HFF-Myc (cell line): ENCODE results near the gene TNRC6A.

ENCODE experiments used
- DNase-seq: peaks from one replicate; pipeline ENCODE4 v3.0.0-alpha.2; 2011; ENCODE audit warnings: low read depth; ENCODE audit errors: extremely low read depth
- H3K4me3 ChIP-seq: replicated peaks from 2 replicates; pipeline ENCODE4 v1.5.1; 2011; ENCODE audit warnings: low read depth, mild to moderate bottlenecking, control low read depth, low read length
- TF ChIP-seq, protein P1 (sequence below): IDR thresholded peaks from 2 replicates; pipeline ENCODE4 v1.5.1; 2012; ENCODE audit warnings: mild to moderate bottlenecking, low read depth, low read length, control low read depth; ENCODE audit errors: missing control alignments

TNRC6A gene

GRCh38 chr16:24861461-24861860 is 132.0 kb downstream of the TNRC6A start:
- TF ChIP-seq, protein P1, sequence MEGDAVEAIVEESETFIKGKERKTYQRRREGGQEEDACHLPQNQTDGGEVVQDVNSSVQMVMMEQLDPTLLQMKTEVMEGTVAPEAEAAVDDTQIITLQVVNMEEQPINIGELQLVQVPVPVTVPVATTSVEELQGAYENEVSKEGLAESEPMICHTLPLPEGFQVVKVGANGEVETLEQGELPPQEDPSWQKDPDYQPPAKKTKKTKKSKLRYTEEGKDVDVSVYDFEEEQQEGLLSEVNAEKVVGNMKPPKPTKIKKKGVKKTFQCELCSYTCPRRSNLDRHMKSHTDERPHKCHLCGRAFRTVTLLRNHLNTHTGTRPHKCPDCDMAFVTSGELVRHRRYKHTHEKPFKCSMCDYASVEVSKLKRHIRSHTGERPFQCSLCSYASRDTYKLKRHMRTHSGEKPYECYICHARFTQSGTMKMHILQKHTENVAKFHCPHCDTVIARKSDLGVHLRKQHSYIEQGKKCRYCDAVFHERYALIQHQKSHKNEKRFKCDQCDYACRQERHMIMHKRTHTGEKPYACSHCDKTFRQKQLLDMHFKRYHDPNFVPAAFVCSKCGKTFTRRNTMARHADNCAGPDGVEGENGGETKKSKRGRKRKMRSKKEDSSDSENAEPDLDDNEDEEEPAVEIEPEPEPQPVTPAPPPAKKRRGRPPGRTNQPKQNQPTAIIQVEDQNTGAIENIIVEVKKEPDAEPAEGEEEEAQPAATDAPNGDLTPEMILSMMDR, result no peak
- no peak for DNase-seq
- no peak overlapping the region for H3K4me3 ChIP-seq

- no peak for DNase-seq
- TF ChIP-seq, protein P1, result no peak
These were observed 134.4 kb downstream of the TNRC6A start for GRCh38 chr16:24863582-24864437.

DNA sequence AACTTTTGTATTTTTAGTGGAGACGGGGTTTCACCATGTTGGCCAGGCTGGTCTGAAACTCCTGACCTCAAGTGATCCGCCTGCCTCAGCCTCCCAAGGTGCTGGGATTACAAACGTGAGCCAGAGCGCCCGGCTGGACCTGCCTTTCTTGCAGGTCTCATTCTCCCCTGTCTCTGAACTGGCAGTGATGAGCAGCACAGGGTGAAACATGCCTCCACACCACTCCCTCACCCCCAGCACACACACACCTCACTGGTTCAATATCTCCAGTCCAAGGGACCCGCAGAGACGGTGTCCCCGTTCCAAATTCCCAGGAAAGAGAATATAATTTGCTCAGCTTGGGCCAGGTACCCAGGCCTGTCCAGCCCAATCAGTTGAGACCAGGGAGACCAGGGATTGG is 139.6 kb downstream of the TNRC6A start:
- H3K4me3 ChIP-seq, result no peak overlapping the region
- TF ChIP-seq, protein P1, result no peak
- DNase-seq, result no peak

More at GRCh38 chr16:24863582-24864437, 134.4 kb downstream of the TNRC6A start:
- no peak overlapping the region for H3K4me3 ChIP-seq

- DNase-seq, result no peak
- TF ChIP-seq, protein P1, result no peak
- no peak overlapping the region for H3K4me3 ChIP-seq
These were observed 142.4 kb downstream of the TNRC6A start for GRCh38 chr16:24871891-24872290.

DNA sequence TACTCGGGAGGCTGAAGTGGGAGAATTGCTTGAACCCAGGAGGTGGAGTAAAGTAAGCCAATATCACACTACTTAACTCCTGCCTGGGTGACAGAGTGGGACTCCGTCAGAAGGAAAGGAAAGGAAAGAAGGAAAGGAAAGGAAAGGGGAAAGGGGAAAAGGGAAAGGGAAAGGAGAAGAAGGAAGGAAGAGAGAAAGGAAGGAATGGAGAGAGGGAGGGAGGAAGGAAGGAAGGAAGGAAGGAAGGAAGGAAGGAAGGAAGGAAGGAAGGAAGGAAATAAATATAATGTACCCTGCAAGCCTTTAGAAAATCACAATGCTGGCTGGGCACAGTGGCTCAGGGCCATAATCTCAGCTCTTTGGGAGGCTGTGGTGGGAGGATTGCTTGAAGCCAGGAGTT is 143.6 kb downstream of the TNRC6A start:
- H3K4me3 ChIP-seq, result no peak overlapping the region
- TF ChIP-seq, protein P1, result no peak
- DNase-seq, result no peak

GRCh38 chr16:24875466-24875865 is 146.0 kb downstream of the TNRC6A start:
- H3K4me3 ChIP-seq, result no peak overlapping the region
- no peak for DNase-seq
- TF ChIP-seq, protein P1, result no peak
